NOMO-1 treated with DMSO at 0.1 percent for 48 hours (cell line): ENCODE data around the gene PCDHB14.

Experiments
- DNase-seq: peaks from one replicate; lab custom pipeline; 2025; ENCODE audit not compliant: unreplicated experiment; lab: John Stamatoyannopoulos, UW

The PCDHB14 gene

DNA sequence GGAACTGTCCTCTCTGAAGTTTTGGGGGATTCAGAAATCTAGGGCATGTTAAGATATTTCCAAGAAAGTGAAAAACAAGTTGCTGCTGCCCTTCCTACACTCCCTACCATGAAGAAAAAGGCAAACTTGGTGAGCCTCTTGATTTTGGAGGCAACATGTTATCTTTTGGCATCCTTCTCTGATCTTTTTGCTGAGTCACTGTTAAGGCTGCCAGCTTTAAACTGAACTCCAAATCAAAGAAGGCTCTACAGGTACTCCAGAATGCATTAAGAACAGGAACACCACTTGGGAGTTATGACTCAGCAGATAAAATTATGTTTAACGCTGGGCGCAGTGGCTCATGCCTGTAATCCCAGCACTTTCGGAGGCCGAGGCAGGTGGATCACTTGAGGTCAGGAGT lies 46.1 kb downstream of the PCDHB14 start:
- no peak for DNase-seq

DNA sequence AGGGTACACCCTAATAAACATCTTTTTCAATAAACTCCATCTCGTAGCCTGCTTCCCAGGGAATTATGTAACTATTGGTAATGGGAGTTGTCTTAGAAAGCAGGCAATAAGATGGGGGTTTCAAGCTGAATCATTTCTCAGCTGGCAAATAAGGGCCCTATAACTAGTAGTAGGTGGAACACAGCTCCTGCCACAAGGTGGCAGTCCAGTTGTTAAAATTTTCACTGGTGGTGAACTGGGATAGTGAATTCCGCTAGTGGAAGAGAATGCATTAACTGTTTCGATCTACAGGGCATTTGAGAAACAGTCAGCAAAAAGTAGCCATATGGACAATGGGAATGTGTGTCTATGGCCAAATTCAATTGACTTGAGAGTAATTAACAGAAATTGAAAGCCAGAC lies 49.8 kb downstream of the PCDHB14 start:
- no peak for DNase-seq
